Calu3 (cell line): Measurements from ENCODE around the gene ATP8A2. TPM values are rescaled to one million over a fixed set of nuclear protein-coding genes. Genes with fewer than 3 reads are reported as not detected.

ENCODE experiments used
- BruUV-seq: library from RNA; stranded (reverse); fragments of 400-500 nt; replicated peaks from 2 replicates; lab custom pipeline; 2021; lab: Mats Ljungman, UMichigan
- CTCF ChIA-PET: fragments of 300-600 bp; sonication (Branson Sonifier 250); formaldehyde crosslinking; loops from one replicate; lab custom pipeline; 2022; ENCODE audit warnings: antibody characterized with exemption; lab: Charles Lee
- DNase-seq: peaks from one replicate; pipeline ENCODE4 v3.0.0; 2022
- H3K27ac Mint-ChIP-seq: one replicate; pipeline ENCODE4 v1.8.0; 2022; ENCODE audit warnings: mixed read lengths; ENCODE audit not compliant: unreplicated experiment
- H3K27me3 Mint-ChIP-seq: one replicate; pipeline ENCODE4 v1.8.0; 2022; ENCODE audit warnings: mixed read lengths; ENCODE audit not compliant: unreplicated experiment
- H3K36me3 Mint-ChIP-seq: one replicate; pipeline ENCODE4 v1.8.0; 2022; ENCODE audit warnings: mild to moderate bottlenecking, moderate library complexity, mixed read lengths; ENCODE audit not compliant: insufficient read depth, unreplicated experiment
- H3K4me1 Mint-ChIP-seq: one replicate; pipeline ENCODE4 v1.8.0; 2022; ENCODE audit warnings: mild to moderate bottlenecking, low read depth, mixed read lengths; ENCODE audit not compliant: unreplicated experiment
- H3K4me3 Mint-ChIP-seq: one replicate; pipeline ENCODE4 v1.8.0; 2022; ENCODE audit warnings: mild to moderate bottlenecking, low read depth, moderate library complexity, mixed read lengths; ENCODE audit not compliant: unreplicated experiment
- H3K9me3 Mint-ChIP-seq: one replicate; pipeline ENCODE4 v1.8.0; 2022; ENCODE audit warnings: low read depth, mixed read lengths; ENCODE audit not compliant: unreplicated experiment
- intact Hi-C: fragments of 100-400 bp; cut with micrococcal nuclease; formaldehyde crosslinking; loops from one replicate; pipeline ENCODE4 v1.10.0; 2022; ENCODE audit not compliant: unreplicated experiment
- total RNA-seq: library from RNA; stranded (reverse); gene quantifications from 2 replicates; pipeline ENCODE4 v1.2.3, GENCODE V29; 2022
- TF ChIP-seq, protein P1 (sequence below): fragments of 200-600 bp; IDR thresholded peaks from one replicate; pipeline ENCODE4 v1.8.0; 2022; ENCODE audit warnings: antibody characterized with exemption; ENCODE audit not compliant: unreplicated experiment

Gene ATP8A2
- total RNA-seq, 1 experiment from 2014 or later = 0.05 TPM

DNA sequence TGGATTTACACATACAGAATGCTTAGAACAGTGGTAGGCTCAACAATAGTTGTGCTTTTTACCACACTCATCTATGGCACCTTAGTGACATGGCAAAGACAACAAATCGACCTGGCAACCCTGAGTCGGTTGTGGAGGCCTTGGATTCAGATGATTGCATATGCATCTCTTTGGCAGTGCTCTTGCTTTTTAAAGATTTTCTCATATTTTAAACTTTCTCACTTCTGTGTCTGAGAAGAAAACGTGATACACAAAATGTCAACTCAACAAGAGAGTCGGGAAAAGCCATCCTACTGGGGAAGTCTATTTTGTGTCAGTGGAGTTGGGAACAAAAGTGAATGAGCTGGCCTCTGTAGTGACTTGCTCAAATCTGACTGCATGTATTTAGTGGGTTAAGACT, 85.8 kb downstream of the ATP8A2 start:
- CTCF ChIA-PET = no interaction called here
- H3K4me1 Mint-ChIP-seq = no peaks in the 10 kb centered on the region
- H3K4me3 Mint-ChIP-seq = no peak overlapping the region
- BruUV-seq = no TSS peak
- intact Hi-C loops = no loop called here
- TF ChIP-seq, protein P1, sequence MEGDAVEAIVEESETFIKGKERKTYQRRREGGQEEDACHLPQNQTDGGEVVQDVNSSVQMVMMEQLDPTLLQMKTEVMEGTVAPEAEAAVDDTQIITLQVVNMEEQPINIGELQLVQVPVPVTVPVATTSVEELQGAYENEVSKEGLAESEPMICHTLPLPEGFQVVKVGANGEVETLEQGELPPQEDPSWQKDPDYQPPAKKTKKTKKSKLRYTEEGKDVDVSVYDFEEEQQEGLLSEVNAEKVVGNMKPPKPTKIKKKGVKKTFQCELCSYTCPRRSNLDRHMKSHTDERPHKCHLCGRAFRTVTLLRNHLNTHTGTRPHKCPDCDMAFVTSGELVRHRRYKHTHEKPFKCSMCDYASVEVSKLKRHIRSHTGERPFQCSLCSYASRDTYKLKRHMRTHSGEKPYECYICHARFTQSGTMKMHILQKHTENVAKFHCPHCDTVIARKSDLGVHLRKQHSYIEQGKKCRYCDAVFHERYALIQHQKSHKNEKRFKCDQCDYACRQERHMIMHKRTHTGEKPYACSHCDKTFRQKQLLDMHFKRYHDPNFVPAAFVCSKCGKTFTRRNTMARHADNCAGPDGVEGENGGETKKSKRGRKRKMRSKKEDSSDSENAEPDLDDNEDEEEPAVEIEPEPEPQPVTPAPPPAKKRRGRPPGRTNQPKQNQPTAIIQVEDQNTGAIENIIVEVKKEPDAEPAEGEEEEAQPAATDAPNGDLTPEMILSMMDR = no peak
- no peaks in the 10 kb centered on the region for H3K36me3 Mint-ChIP-seq
- no peaks in the 10 kb centered on the region for H3K9me3 Mint-ChIP-seq
- peaks cover 74% of the 10 kb centered on the region for H3K27me3 Mint-ChIP-seq
- no peak overlapping the region for H3K27ac Mint-ChIP-seq
- no peak for DNase-seq

DNA sequence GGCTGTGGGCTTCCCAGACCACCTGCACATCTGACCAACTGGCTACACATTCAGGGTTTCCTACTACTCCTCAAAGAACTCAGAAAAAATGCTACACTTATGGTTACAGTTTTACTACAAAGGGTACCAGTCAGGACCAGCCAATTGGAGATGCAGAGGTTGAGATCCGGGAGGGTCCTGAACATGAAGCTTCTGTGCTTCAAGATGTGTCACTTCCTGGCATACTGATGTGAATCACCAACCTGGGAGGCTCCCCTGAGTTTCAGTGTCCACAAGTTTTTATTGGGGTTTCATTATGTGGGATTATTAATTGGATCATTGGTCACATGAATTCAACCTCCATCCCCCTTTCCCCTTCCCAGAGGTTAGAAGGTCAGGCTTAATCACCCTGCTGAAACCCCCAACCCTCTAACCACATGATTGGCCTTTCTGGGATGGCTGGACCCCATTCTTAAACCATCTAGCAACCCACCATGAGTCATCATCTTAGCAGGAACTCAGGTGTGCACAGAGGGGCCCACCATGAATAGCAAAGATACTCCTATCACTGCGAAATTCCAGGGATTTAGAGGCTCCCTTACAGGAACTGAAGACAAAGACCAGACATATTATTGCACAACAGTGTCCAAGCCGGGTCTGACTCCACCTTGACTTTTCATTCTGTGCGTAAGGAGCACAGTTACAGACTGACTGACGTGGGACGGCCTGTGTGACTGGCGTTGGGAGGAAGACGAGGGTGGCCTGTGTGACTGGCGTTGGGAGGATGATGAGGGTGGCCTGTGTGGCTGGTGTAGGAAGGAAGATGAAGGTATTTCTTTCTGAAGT, 90.7 kb downstream of the ATP8A2 start:
- Mint-ChIP-seq H3K9me3 (no peaks in the 10 kb centered on the region), H3K4me1 (no peaks in the 10 kb centered on the region), H3K27me3 (peaks cover 75% of the 10 kb centered on the region), H3K36me3 (no peaks in the 10 kb centered on the region), H3K4me3 (no peak overlapping the region), H3K27ac (no peak overlapping the region)
- CTCF ChIA-PET = no interaction called here
- TF ChIP-seq, protein P1 = no peak
- no peak for DNase-seq
- intact Hi-C loops = no loop called here
- no TSS peak for BruUV-seq

DNA sequence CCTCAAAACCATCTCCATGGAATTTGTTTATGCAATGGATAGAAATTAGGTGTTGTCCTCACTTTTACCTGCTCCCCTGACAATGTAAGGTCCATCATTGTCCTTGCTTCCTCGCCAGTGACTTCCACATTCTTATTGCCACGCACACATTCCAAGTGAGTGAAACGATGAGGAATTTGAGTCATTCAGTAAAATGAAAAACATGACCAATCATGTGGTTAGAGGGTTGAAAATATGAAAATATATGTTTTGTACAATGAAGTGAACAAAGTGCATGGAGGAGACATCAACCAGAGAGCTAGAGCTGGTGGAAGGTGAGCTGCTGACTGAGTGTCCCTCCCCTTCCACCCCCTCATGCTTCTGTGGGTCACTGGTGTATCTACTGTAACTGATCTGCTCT, 91.7 kb downstream of the ATP8A2 start:
- Mint-ChIP-seq H3K27me3 (peaks cover 66% of the 10 kb centered on the region), H3K9me3 (no peaks in the 10 kb centered on the region), H3K36me3 (no peaks in the 10 kb centered on the region), H3K27ac (no peak overlapping the region), H3K4me3 (no peak overlapping the region), H3K4me1 (no peaks in the 10 kb centered on the region)
- TF ChIP-seq, protein P1 = no peak
- no peak for DNase-seq
- intact Hi-C loops = no loop called here
- CTCF ChIA-PET = no interaction called here
- BruUV-seq = no TSS peak

DNA sequence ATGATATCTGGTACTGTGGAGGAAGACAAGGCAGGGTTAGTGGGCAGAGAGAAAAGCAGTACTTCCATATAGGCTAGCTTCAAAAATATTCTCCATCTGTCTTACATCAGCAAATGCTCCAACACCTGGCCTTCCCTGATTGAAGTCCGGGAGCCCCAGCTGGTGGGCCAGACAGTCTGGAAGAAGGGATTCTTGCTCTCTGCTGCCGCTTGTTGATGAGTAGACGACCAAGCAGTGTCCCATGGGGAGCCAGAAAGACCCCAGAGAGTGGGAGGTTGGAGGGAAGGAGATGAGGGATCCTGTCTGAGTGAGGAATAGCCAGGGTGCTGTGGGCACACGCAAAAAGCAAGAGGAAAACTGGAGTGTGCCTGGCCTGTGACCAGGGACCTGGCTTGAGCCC, 95.1 kb downstream of the ATP8A2 start:
- CTCF ChIA-PET = no interaction called here
- no TSS peak for BruUV-seq
- no peak overlapping the region for H3K4me3 Mint-ChIP-seq
- H3K36me3 Mint-ChIP-seq = no peaks in the 10 kb centered on the region
- intact Hi-C loops = no loop called here
- H3K27ac Mint-ChIP-seq = no peak overlapping the region
- TF ChIP-seq, protein P1 = no peak
- H3K4me1 Mint-ChIP-seq = no peaks in the 10 kb centered on the region
- peaks cover 38% of the 10 kb centered on the region for H3K27me3 Mint-ChIP-seq
- H3K9me3 Mint-ChIP-seq = no peaks in the 10 kb centered on the region
- DNase-seq = no peak
